ENCODE measurements around the gene RBM24.
A peak's percentile ranks its signal among the peaks of the same experiment; 100 is the strongest.
"Not testable (repeated sequence)": the region's sequence is repeated elsewhere in the genome, so short reads cannot be mapped to it uniquely, and the experiment has no call there.

The RBM24 gene

DNA sequence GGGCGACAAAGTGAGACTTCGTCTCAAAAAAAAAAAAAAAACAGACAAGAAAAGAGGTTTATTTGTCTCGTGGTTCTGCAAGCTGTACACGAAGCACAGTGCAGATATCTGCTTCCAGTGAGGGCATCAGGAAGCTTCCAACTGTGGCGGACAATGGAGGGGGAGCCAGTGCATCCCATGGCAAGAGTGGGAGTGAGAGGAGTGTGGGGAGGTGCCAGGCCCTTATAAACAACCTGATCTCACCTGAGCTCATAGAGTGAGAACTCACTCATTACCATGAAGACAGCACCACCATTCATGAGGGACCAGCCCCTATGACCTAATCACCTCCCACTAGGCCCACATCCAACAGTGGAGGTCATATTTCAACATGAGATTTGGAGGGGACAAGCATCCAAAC lies 19.5 kb downstream of the RBM24 start:
- TF ChIP-seq POLR2A (IDR thresholded peaks at IDR 0.05; ENCODE audit: low read length), result no peak
- no peak for TF ChIP-seq GATA1 (IDR thresholded peaks at IDR 0.05; ENCODE audit: low read depth, low read length)

DNA sequence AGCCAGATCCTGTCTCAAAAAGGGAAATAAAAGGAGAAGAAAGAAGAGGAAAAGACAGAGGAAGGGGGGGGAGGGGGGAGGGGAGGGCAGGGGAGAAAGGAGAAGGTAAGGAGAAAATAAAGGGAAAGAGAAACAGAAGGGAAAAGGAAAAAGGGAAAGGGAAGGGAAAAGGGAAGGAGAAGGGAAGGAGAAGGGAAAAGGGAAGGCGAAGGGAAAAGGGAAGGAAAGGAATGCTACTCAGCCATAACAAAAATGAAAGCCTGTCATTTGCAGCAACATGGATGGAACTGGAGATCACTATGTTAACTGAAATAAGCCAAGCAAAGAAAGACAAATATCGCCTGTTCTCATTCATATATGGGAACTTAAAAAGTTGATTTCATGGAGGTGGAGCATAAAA lies 22.3 kb downstream of the RBM24 start:
- no peak for DNase-seq
- TF ChIP-seq GATA1 (IDR thresholded peaks at IDR 0.05; ENCODE audit: low read depth, low read length), result no peak

More for the DNA sequence above, 19.5 kb downstream of the RBM24 start:
- no peak for DNase-seq

DNA sequence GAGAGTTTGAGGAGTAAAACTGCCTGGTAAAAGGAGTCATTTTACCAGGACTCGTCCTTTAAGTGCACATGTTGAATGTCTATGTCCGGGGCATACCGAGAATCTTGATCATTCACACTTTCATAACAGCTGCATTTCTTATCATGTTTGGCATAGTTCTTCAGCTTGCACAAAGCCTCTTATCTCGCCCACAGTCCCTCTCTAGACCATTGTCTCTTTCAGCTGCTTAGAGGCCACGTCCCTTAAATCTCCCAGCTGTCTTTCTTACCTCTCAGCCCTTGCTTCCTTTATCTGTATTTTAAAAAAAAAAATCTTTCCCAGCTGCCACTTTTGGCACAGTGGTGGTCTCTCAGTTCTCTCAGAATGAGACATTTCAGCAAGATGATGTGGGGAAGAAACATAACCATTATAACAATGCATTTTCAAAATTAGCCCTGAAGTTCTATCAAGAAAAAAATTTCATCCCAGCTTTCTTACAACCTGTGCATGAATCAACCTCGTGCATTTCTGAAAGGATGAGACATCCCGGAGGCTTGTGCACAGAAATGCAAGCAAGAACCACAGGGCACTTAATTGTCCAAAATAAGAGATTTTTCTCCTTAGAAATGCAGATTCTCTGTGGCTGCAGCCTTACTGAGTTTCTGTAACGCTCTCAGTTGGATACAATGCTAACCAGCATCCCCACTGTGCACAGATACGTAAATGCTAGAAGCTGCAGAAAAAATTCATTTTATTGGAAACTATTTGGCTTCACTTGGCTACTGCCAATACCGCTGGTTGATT lies 24.2 kb downstream of the RBM24 start:
- peak in 1 of 2 experiments; percentile 53 for DNase-seq
- no peak for TF ChIP-seq POLR2A (IDR thresholded peaks at IDR 0.05; ENCODE audit: low read length)
- TF ChIP-seq GATA1 (IDR thresholded peaks at IDR 0.05; ENCODE audit: low read depth, low read length), result no peak

DNA sequence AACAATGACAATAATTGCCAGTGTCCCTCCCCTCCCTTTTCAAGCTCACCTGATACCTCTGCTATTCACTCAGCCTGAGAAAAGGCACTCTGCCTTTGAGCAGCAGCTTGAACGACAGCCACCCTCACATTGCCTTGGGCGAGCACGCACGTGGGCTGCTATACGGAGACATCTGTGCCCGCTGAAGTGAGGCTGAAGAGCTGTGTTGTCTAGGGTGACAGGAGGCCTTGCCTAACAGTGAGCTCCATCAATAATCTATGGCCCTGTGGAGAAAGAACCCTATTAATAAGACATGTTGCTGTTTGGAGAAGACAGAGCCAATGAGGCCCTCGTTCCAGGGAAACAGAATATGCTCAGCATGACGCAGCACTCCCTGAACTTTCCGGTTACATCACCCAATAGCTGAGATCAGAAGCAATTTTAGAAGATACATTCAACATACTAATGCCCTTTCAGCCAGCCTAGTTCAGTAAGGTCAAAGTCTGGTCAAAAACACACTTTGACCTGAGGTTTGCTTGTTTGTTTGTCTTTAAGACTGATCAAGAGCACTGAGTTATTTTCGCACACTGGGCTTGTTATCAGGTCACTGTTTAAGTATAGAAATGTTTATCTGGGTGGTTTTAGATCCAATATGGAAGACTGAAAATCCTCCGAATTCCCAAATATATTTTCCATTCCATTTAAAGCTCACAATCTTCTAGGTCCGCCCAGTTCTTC lies 30.6 kb downstream of the RBM24 start:
- TF ChIP-seq GATA1 (IDR thresholded peaks at IDR 0.05; ENCODE audit: low read depth, low read length) (no peak), POLR2A (IDR thresholded peaks at IDR 0.05; ENCODE audit: low read length) (no peak)
- peak in 1 of 2 experiments; percentile 56 for DNase-seq

DNA sequence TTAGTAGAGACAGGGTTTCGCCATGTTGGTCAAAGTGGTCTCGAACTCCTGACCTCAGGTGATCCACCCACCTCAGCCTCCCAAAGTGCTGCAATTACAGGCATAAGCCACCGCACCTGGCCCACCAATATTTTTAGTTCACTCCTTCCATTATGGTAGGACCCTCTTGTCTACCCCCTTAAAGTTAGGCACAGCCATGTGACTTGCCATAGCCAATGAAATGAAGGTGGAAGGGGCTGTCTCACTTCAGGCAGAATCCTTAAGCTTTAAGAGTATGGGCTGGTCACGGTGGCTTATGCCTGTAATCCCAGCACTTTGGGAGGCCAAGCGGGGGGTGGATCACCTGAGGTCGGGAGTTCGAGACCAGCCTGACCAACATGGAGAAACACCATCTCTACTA lies 32.1 kb downstream of the RBM24 start:
- DNase-seq, result not testable (repeated sequence)

DNA sequence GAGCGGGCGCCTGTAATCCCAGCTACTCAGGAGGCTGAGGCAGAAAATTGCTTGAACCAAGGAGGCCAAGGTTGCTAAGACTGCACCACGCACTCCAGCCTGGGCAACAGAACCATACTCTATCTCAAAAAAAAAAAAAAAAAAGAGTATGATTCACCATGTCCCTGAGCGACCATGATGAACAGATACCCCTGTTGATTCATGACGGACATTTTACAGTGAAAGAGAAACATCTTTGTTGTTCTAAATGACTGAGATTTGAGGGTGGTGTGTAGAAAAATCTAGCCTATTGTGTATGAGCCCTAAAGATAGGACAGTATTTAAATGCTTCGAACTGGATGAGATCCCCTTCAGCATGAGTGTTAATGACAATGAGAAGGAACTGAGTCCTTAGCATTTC lies 32.8 kb downstream of the RBM24 start:
- no peak for TF ChIP-seq GATA1 (IDR thresholded peaks at IDR 0.05; ENCODE audit: low read depth, low read length)
- TF ChIP-seq POLR2A (IDR thresholded peaks at IDR 0.05; ENCODE audit: low read length), result no peak
- DNase-seq, result no peak

DNA sequence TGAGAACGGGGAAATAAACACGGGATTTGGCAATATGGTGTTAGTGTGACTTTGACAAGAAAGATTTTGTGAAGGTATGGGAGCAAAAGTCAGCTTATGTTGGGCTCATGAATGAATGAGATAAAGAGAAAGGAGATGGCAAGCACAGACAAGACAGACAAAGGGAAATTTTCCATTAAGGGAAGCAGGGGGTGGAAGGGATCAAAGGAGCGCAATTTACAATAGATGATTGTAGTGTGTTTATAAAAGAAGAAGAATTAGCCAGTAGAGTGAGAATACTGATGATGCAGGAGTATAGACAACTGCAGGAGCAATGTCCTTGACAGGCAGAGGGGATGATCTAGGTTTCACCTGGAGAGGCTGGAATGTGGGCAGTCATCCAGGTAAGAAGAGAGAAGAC lies 34.1 kb downstream of the RBM24 start:
- no peak for DNase-seq
- TF ChIP-seq POLR2A (IDR thresholded peaks at IDR 0.05; ENCODE audit: low read length) (no peak), GATA1 (IDR thresholded peaks at IDR 0.05; ENCODE audit: low read depth, low read length) (no peak)

DNA sequence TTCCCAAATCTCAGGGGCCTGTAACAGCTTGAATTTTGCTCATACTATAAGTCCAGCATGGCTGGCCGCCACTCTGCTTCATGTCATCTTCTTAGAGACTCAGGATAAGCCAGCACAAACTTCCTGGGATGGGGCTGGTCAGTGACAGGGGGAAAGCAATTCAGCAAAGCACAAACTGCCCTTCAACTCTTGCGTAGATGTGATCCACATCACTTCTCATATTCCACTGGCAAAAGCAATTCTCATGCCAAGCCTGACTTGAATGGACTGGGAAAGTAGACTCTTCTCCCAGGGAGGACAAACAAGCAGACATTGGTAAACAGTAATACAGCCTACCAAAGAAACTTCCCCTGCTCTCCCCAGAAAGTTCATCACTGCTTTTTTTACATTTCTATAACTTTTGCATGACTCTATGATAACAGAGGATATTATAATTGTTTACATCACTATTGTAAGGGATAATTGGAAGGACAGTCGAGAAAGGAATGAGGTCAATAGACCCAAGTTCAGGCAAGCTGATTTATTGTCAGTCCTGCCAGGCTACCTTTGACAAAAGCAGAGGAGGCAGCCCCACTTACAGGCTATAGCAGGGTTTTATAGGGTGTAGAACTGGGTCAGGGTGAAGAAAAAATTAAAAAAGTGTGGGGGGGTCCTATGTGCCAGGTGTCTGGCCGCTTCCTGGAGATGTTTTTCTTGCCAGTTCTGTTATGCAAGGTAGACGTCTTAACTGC lies 37.4 kb downstream of the RBM24 start:
- TF ChIP-seq POLR2A (IDR thresholded peaks at IDR 0.05; ENCODE audit: low read length) (no peak), GATA1 (IDR thresholded peaks at IDR 0.05; ENCODE audit: low read depth, low read length) (no peak)
- DNase-seq, result no peak

DNA sequence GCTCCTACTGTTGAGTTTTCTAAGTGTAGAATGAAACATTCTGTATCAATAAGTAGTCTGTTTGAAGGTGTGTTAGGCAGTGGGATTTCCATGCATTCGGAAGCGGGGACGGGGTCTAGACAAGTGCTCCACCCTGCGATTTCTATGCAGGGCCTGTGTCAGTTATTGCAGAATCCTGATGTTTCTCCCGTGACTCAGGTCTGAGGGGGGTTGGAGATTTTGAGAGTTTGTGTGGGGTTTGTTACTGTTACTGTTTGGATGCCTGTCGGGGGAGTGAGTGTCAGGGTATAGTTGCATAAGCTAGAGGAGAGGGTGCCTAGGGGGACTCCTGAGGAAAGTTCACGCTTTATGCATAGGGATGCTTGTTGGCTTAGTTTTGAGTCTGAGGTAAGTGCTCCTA lies 39.1 kb downstream of the RBM24 start:
- not testable (repeated sequence) for DNase-seq

DNA sequence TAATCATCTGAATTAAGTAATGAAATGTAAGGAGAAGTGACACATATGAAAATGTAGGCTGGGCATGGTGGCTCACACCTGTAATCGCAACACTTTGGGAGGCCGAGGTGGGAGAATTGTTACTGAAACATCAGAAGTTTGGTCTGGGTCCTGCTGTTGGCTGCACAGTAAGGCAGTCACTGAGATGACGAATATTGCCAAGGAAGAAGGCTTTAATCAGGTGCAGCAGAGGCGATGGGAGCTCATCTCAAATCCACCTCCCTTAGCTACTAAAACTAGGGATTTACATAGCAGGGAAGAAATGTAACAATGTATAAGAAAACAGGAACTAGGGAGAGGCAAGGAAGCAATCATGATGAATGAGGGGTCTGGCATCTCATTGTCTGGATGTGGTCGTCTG lies 50.1 kb downstream of the RBM24 start:
- no peak for DNase-seq
- TF ChIP-seq POLR2A (IDR thresholded peaks at IDR 0.05; ENCODE audit: low read length), result no peak
- no peak for TF ChIP-seq GATA1 (IDR thresholded peaks at IDR 0.05; ENCODE audit: low read depth, low read length)

DNA sequence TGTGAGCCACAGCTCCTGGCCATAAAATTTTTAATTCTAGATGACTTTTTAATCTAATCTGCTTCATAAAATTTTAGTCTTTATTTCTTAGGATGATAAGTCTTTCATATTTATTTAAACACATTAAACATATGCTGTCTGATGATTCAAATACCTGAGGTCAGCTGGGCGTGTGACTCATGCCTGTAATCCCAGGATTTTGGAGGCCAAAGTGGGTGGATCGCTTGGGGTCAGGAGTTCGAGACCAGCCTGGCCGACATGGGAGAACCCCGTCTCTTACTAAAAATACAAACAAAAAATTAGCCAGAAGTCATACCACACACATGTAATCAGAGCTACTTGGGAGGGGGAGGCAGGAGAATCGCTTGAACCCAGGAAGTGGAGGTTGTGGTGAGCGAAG lies 53.1 kb downstream of the RBM24 start:
- TF ChIP-seq GATA1 (IDR thresholded peaks at IDR 0.05; ENCODE audit: low read depth, low read length) (no peak), POLR2A (IDR thresholded peaks at IDR 0.05; ENCODE audit: low read length) (no peak)
- DNase-seq, result no peak

DNA sequence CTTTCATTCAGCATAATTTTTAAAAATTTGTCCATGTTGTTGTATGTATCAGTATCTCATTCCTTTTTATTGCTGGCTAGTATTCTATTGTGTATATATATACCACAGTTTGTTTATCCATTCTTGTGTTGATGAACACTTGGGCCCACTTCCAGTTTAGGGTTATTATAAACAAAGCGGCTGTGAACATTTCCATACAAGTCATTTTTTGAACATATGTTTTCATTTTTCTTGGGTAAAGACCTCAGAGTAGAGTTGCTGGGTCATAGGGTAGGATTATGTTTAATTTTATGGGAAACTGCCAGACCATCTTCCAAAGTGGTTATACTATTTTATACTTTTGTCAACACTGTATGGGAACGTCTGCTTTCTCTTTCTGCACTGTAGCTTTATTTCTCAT lies 55.3 kb downstream of the RBM24 start:
- TF ChIP-seq POLR2A (IDR thresholded peaks at IDR 0.05; ENCODE audit: low read length) (no peak), GATA1 (IDR thresholded peaks at IDR 0.05; ENCODE audit: low read depth, low read length) (no peak)
- DNase-seq, result no peak

DNA sequence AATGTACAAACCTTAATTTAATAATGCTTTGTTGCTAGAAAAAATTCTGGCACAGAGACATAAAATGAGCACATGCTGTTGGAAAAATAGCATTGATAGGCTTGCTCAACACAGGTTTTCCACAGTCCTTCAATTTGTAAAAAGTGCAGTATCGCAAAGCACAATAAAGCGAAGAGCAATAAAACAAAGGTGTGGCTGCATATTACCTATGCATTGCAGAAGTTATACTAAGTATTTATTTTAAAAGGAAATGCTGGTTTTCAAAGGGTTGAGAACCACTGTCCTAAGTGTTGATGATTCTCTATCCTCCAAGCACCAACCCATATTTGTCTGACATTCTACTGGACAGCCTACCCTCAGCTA lies 58.1 kb downstream of the RBM24 start:
- DNase-seq, result no peak
- no peak for TF ChIP-seq GATA1 (IDR thresholded peaks at IDR 0.05; ENCODE audit: low read depth, low read length)
- no peak for TF ChIP-seq POLR2A (IDR thresholded peaks at IDR 0.05; ENCODE audit: low read length)

DNA sequence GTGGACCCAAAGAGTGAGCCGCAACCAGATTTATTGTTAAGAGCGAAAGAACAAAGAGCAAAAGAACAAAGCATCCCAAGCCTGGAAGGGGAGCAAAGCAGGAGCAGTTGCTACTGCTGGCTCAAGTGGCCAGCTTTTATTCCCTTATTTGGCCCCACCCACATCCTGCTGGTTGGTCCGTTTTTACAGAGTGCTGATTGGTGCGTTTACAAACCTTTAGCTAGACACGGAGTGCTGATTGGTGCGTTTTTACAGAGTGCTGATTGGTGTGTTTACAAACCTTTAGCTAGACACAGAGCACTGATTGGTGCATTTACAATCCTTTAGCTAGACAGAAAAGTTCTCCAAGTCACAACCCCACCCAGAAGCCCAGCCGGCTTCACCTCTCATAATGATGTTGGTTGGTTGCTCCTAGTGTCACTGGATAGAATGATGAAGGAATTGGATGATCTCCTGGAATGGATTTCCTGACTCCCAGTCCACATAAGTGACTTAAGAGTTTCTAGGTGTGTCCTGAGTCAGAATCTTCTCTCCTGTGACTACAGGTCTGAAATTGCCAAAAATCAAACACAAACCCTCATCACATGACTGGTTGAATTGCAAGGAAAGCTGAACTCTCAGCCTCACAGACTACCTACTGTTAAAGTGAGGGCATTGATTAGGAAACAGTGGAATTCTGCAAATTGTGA lies 60.1 kb downstream of the RBM24 start:
- no peak for DNase-seq
- TF ChIP-seq POLR2A (IDR thresholded peaks at IDR 0.05; ENCODE audit: low read length), result no peak
- TF ChIP-seq GATA1 (IDR thresholded peaks at IDR 0.05; ENCODE audit: low read depth, low read length), result no peak

Measured in erythroblast (primary cell).